Measurements from ENCODE around the gene DCLK1.

DNA sequence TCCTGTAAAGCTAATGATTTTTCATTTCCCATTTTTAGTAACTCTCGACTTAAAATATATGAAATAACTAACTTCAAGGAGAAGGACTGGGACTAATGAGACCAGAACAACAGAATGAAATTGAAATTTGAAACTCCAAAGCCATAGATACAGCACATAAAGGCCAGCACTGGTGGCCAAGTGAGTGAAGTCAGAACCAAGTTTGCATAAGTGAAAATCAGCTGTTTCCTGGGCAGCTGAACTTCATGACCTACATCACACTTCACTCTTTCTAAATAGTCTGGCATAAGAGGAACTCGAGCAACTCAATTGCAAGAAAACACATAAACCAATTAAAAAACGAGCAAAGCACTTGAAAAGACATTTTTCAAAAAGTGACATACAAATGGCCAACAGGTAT is 84.5 kb downstream of the DCLK1 start:
- TF ChIP-seq SIN3A (IDR thresholded peaks at IDR 0.05; ENCODE audit: borderline replicate concordance, insufficient read depth, low read length) (no peak), POLR2AphosphoS5 (IDR thresholded peaks at IDR 0.05; ENCODE audit: low read depth, low read length) (no peak), TAF1 (IDR thresholded peaks at IDR 0.05; ENCODE audit: borderline replicate concordance, insufficient read depth, low read length) (no peak)
